Mesenchymal stem cell (in vitro differentiated cells and primary cell): ENCODE results near the gene CPA1.
"Not testable (repeated sequence)": the region's sequence is repeated elsewhere in the genome, so short reads cannot be mapped to it uniquely, and the experiment has no call there.

Experiments used
- DNase-seq: peaks from one replicate; pipeline ENCODE4 v3.0.0-alpha.2; 2013
- H2AFZ ChIP-seq: one replicate; pipeline ENCODE4 v1.6.1; 2013; ENCODE audit warnings: low read depth, mild to moderate bottlenecking, control low read depth, inconsistent platforms, low read length, moderate library complexity
- H2AK5ac ChIP-seq: 2 replicates; pipeline ENCODE4 v1.6.1; 2013; ENCODE audit warnings: low read length, moderate library complexity, mild to moderate bottlenecking, inconsistent platforms; ENCODE audit not compliant: severe bottlenecking
- H2BK120ac ChIP-seq: one replicate; pipeline ENCODE4 v1.6.1; 2013; ENCODE audit warnings: low read depth, mild to moderate bottlenecking, inconsistent platforms, low read length, moderate library complexity
- H2BK12ac ChIP-seq, 2 experiments: one replicate each; pipeline ENCODE4 v1.6.1; 2013; ENCODE audit warnings: inconsistent platforms in 2 of 2, low read length in 2 of 2, mild to moderate bottlenecking in 2 of 2, moderate library complexity in 2 of 2, control low read depth in 1 of 2
- H2BK15ac ChIP-seq: one replicate; pipeline ENCODE4 v1.6.1; 2013; ENCODE audit warnings: mild to moderate bottlenecking, low read depth, inconsistent platforms; ENCODE audit not compliant: poor library complexity, severe bottlenecking
- H2BK5ac ChIP-seq: 2 replicates; pipeline ENCODE4 v1.6.1; 2013; ENCODE audit warnings: low read depth, mild to moderate bottlenecking, low read length, control low read depth, inconsistent platforms; ENCODE audit not compliant: poor library complexity, severe bottlenecking
- H3K14ac ChIP-seq, 2 experiments: one replicate each; pipeline ENCODE4 v1.6.1; 2013; ENCODE audit warnings: inconsistent platforms in 2 of 2, low read length in 2 of 2, control low read depth in 1 of 2, mild to moderate bottlenecking in 1 of 2, moderate library complexity in 1 of 2
- H3K18ac ChIP-seq, 2 experiments: one replicate each; pipeline ENCODE4 v1.6.1; 2013; ENCODE audit warnings: inconsistent platforms in 2 of 2, low read length in 2 of 2, control low read depth in 1 of 2, low read depth in 1 of 2, mild to moderate bottlenecking in 1 of 2
- H3K23ac ChIP-seq, 2 experiments: one replicate each; pipeline ENCODE4 v1.6.1; 2013; ENCODE audit warnings: inconsistent platforms in 2 of 2, low read length in 2 of 2, mild to moderate bottlenecking in 2 of 2, moderate library complexity in 2 of 2, control low read depth in 1 of 2
- H3K27ac ChIP-seq: 2 replicates; pipeline ENCODE4 v1.5.1; 2013; ENCODE audit warnings: mild to moderate bottlenecking, moderate library complexity, low read length, control low read depth, inconsistent platforms; ENCODE audit not compliant: poor library complexity, severe bottlenecking
- H3K27me3 ChIP-seq, 2 experiments: 2 replicates each; pipeline versions ENCODE4 v1.6.1 to v1.7.0; 2013; ENCODE audit warnings: low read length in 2 of 2, mild to moderate bottlenecking in 2 of 2, moderate library complexity in 2 of 2, control low read depth in 1 of 2, inconsistent platforms in 1 of 2; ENCODE audit not compliant: control insufficient read depth in 1 of 2, insufficient read depth in 1 of 2
- H3K36me3 ChIP-seq, 2 experiments: 2 replicates each; pipeline versions ENCODE4 v1.6.1 to v1.7.0; 2013; ENCODE audit warnings: low read length in 2 of 2, control low read depth in 1 of 2, inconsistent platforms in 1 of 2, low read depth in 1 of 2, mild to moderate bottlenecking in 1 of 2; ENCODE audit not compliant: insufficient read depth in 2 of 2, control insufficient read depth in 1 of 2
- H3K4ac ChIP-seq, 2 experiments: one replicate each; pipeline ENCODE4 v1.6.1; 2013; ENCODE audit warnings: inconsistent platforms in 2 of 2, low read length in 2 of 2, mild to moderate bottlenecking in 2 of 2, moderate library complexity in 2 of 2, control low read depth in 1 of 2, low read depth in 1 of 2
- H3K4me1 ChIP-seq: 2 replicates; pipeline ENCODE4 v1.6.1; 2013; ENCODE audit warnings: low read depth, low read length, control low read depth; ENCODE audit not compliant: control insufficient read depth, insufficient read depth
- H3K4me2 ChIP-seq: 2 replicates; pipeline ENCODE4 v1.6.1; 2013; ENCODE audit warnings: low read length, mild to moderate bottlenecking, inconsistent platforms; ENCODE audit not compliant: poor library complexity, severe bottlenecking
- H3K4me3 ChIP-seq, 2 experiments: 2 replicates each; pipeline versions ENCODE4 v1.5.1 to v1.7.0; 2013; ENCODE audit warnings: low read length in 2 of 2, mild to moderate bottlenecking in 2 of 2, control low read depth in 1 of 2, low read depth in 1 of 2; ENCODE audit not compliant: insufficient read depth in 1 of 2
- H3K79me1 ChIP-seq: replicated peaks from 2 replicates; pipeline ENCODE4 v1.6.1; 2013; ENCODE audit warnings: mild to moderate bottlenecking, control low read depth, low read length, inconsistent platforms; ENCODE audit not compliant: poor library complexity, severe bottlenecking
- H3K9ac ChIP-seq: 2 replicates; pipeline ENCODE4 v1.7.0; 2013; ENCODE audit warnings: mild to moderate bottlenecking, low read length, moderate library complexity
- H3K9me3 ChIP-seq: 2 replicates; pipeline ENCODE4 v1.7.0; 2013; ENCODE audit warnings: mild to moderate bottlenecking, low read length; ENCODE audit not compliant: control insufficient read depth
- H4K8ac ChIP-seq: one replicate; pipeline ENCODE4 v1.6.1; 2013; ENCODE audit warnings: inconsistent platforms, mild to moderate bottlenecking, low read length, moderate library complexity
- H4K91ac ChIP-seq: one replicate; pipeline ENCODE4 v1.6.1; 2013; ENCODE audit warnings: mild to moderate bottlenecking, low read length, inconsistent platforms
- WGBS: methylation state at CpG from one replicate; pipeline ENCODE4 v1.1.7; 2013; ENCODE audit warnings: mixed read lengths; 5-methylcytosine and 5-hydroxymethylcytosine counted together

CPA1 gene

DNA sequence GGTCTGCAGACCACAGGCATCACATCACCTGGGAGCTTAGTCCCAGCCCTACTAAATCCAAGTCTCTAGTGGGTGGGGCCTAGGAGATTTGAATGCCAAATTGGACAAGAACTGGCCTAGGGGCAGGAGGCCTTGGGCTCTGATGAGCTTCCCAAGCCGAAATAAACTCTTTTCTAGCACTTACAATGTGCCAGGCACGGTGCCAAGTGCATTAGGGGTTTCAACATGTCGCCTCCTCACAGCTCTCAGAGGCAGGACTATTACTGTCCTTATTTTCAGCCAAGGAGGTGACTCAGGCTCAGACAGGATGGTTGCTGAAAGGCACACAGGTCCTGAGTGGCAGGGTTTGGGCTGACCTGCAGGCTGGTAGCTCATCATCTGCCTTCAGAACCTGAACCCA is 9.2 kb upstream of the CPA1 start:
- H3K4me1 ChIP-seq, result peaks cover 53% of the 10 kb centered on the region
- H2AFZ ChIP-seq, result no peak overlapping the region
- H2AK5ac ChIP-seq, result peak overlapping the region; percentile 98
- peak; percentile 56 for DNase-seq
- no peak overlapping the region for H3K4me3 ChIP-seq
- no peaks in the 10 kb centered on the region for H3K79me1 ChIP-seq
- peak overlapping the region; percentile 98 for H2BK120ac ChIP-seq
- peak overlapping the region; percentile 99 for H2BK15ac ChIP-seq
- H4K91ac ChIP-seq, result peak overlapping the region; percentile 99
- peak overlapping the region; percentile 98 for H4K8ac ChIP-seq
- H3K27ac ChIP-seq, result no peak overlapping the region
- 83% methylated on average over 3 of the region's 3 CpGs for WGBS
- no peaks in the 10 kb centered on the region for H3K27me3 ChIP-seq
- H3K36me3 ChIP-seq, result no peaks in the 10 kb centered on the region
- peak overlapping the region in 1 of 2 experiments; percentile 35 for H3K14ac ChIP-seq
- peak overlapping the region; percentile 88 to 94 for H3K18ac ChIP-seq
- peak overlapping the region; percentile 99 to 100 for H2BK12ac ChIP-seq
- no peak overlapping the region for H3K4me2 ChIP-seq
- H3K9me3 ChIP-seq, result no peaks in the 10 kb centered on the region
- H3K4ac ChIP-seq, result peak overlapping the region; percentile 55 to 97
- peak overlapping the region in 1 of 2 experiments; percentile 2 for H3K23ac ChIP-seq
- peak overlapping the region; percentile 19 for H2BK5ac ChIP-seq
- no peak overlapping the region for H3K9ac ChIP-seq

DNA sequence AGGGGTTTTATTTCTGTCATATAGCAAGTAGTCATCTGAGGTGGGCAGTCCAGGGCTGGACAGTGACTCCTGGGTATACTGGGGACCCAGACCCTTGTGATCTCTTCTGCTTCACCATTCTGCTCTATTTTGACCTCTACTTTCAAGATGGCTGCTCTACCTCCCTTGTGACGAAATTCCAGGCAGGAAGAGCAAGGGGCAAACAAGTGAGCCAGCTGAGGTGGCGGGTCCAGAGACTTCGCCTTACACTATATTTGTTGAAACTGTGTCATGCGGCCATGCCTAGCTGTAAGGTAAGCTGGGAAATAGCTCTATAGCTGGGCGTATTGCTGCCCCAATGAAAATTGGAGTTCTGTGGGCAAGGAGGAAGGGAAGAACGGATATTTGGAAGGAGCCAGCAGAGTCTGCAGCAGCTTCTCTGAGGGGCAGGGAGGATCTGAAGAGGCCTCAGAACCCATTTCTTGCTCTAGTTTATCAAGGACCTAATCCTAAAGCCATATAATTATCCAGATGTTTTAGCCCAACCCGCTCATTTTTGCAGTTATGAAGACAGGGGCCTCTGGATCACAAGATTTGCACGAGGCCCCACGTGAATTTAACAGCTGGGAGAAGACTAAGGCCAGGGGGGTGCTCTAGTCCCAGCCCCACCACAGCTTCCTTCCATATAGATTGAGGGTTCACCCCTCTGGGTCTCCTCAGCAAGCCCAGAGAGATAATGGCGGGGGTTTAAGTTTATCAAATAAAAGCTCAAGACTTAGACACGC is 7.7 kb upstream of the CPA1 start:
- H3K23ac ChIP-seq, result peak overlapping the region in 1 of 2 experiments; percentile 66
- H2BK15ac ChIP-seq, result peak overlapping the region; percentile 96
- no peaks in the 10 kb centered on the region for H3K27me3 ChIP-seq

DNA sequence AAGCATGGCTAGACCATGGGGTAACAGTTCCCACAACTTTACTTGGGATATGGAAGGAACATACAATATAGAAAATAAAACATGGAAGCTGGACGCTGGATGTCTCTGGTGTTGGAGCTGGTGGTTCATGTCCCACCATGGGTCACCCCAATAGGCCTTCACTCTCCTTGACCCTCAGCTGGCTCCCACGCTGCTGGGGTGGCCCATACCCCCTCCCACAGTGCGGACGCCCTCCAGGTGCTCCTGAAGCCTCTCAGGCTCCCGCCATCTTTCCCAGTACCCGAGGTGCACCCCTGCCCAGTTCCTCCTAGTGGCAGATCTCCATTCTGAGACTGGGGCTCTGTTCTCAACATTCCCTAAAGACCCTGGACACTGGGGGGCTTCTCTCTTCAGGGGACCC is 5.8 kb upstream of the CPA1 start:
- H2BK120ac ChIP-seq, result peak overlapping the region; percentile 97
- H3K4ac ChIP-seq, result peak overlapping the region; percentile 96 to 99
- H3K4me3 ChIP-seq, result no peak overlapping the region
- H2BK5ac ChIP-seq, result peak overlapping the region; percentile 100
- H3K79me1 ChIP-seq, result no peaks in the 10 kb centered on the region
- peak overlapping the region; percentile 95 to 98 for H3K18ac ChIP-seq
- H3K27ac ChIP-seq, result peak overlapping the region; percentile 100
- no peak overlapping the region for H2AFZ ChIP-seq
- peaks cover 30% of the 10 kb centered on the region for H3K4me1 ChIP-seq
- no peak overlapping the region for H3K9ac ChIP-seq
- H3K14ac ChIP-seq, result peak overlapping the region in 1 of 2 experiments; percentile 87
- H2BK12ac ChIP-seq, result peak overlapping the region; percentile 100
- WGBS, result 94% methylated on average over 6 of the region's 6 CpGs
- no peaks in the 10 kb centered on the region for H3K9me3 ChIP-seq
- H3K4me2 ChIP-seq, result no peak overlapping the region
- peak overlapping the region; percentile 82 for H2BK15ac ChIP-seq
- H3K27me3 ChIP-seq, result no peaks in the 10 kb centered on the region
- H4K8ac ChIP-seq, result peak overlapping the region; percentile 98
- no peak overlapping the region for H3K23ac ChIP-seq
- H3K36me3 ChIP-seq, result no peaks in the 10 kb centered on the region
- peak overlapping the region; percentile 98 for H4K91ac ChIP-seq
- no peak for DNase-seq
- peak overlapping the region; percentile 98 for H2AK5ac ChIP-seq

More for the DNA sequence above, 7.7 kb upstream of the CPA1 start:
- Histone ChIP-seq H3K4me3 (no peak overlapping the region), H3K9me3 (no peaks in the 10 kb centered on the region), H2AK5ac (peak overlapping the region; percentile 99), H3K36me3 (no peaks in the 10 kb centered on the region), H3K27ac (peak overlapping the region; percentile 100), H3K79me1 (no peaks in the 10 kb centered on the region), H3K18ac (peak overlapping the region; percentile 98 to 99), H3K4me1 (peaks cover 46% of the 10 kb centered on the region), H4K8ac (peak overlapping the region; percentile 95), H3K4ac (peak overlapping the region; percentile 98 to 99), H2AFZ (peak overlapping the region; percentile 37), H3K9ac (peak overlapping the region; percentile 89), H2BK5ac (peak overlapping the region; percentile 99), H2BK120ac (peak overlapping the region; percentile 99), H4K91ac (peak overlapping the region; percentile 98), H3K4me2 (no peak overlapping the region), H3K14ac (peak overlapping the region; percentile 6 to 90), H2BK12ac (peak overlapping the region; percentile 99)
- no peak for DNase-seq
- 55% methylated on average over 11 of the region's 11 CpGs for WGBS

DNA sequence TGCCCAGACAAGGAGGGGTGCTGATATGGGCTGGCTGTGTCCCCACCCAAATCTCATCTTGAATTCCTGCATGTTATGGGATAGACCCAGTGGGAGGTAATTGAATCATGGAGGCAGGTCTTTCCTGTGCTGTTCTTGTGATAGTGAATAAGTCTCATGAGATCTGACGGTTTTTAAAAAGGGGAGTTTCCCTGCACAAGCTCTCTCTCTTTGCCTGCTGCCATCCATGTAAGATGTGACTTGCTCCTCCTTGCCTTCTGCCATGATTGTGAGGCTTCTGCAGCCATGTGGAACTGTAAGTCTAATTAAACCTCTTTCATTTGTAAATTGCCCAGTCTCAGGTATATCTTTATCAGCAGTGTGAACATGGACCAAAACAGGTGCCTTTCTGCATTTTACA is 3.8 kb upstream of the CPA1 start:
- WGBS, result 100% methylated on average over 1 of the region's 1 CpG
- H2BK15ac ChIP-seq, H4K91ac ChIP-seq, H2BK5ac ChIP-seq, H2BK120ac ChIP-seq, H3K27me3 ChIP-seq, H3K4me3 ChIP-seq, H3K23ac ChIP-seq, H3K27ac ChIP-seq, H3K4me2 ChIP-seq, H3K79me1 ChIP-seq, H4K8ac ChIP-seq, H3K9ac ChIP-seq, H3K36me3 ChIP-seq, H3K14ac ChIP-seq, H2AFZ ChIP-seq, H3K9me3 ChIP-seq, H3K4ac ChIP-seq, DNase-seq: not testable (repeated sequence)
- H2BK12ac ChIP-seq, result peak overlapping the region; percentile 17 to 51
- peak overlapping the region in 1 of 2 experiments; percentile 38 for H3K18ac ChIP-seq
- peak overlapping the region; percentile 95 for H2AK5ac ChIP-seq
- H3K4me1 ChIP-seq, result peaks cover 37% of the 10 kb centered on the region
